BE2C (cell line): ENCODE measurements around the gene NFX1.

ENCODE experiments used
- DNase-seq: peaks from one replicate; pipeline ENCODE4 v3.0.0-alpha.2; 2020
- H3K27me3 ChIP-seq: fragments of 250-450 bp; sonication (Bioruptor Pico); 2 replicates; pipeline ENCODE4 v1.5.1; 2020; ENCODE audit warnings: mild to moderate bottlenecking
- H3K36me3 ChIP-seq: fragments of 250-450 bp; sonication (Bioruptor Pico); 2 replicates; pipeline ENCODE4 v1.5.1; 2020; ENCODE audit warnings: mild to moderate bottlenecking
- H3K4me1 ChIP-seq: fragments of 250-450 bp; sonication (Bioruptor Pico); 2 replicates; pipeline ENCODE4 v1.5.1; 2020
- H3K4me3 ChIP-seq: 2 replicates; pipeline ENCODE4 v1.5.1; 2011; ENCODE audit warnings: low read depth, low read length
- H3K9me3 ChIP-seq: fragments of 250-450 bp; sonication (Bioruptor Pico); 2 replicates; pipeline ENCODE4 v1.5.1; 2020
- TF ChIP-seq, protein P1 (sequence below): IDR thresholded peaks from 2 replicates; pipeline ENCODE4 v1.5.1; 2012; ENCODE audit warnings: mild to moderate bottlenecking, low read depth, low read length

The NFX1 gene

DNA sequence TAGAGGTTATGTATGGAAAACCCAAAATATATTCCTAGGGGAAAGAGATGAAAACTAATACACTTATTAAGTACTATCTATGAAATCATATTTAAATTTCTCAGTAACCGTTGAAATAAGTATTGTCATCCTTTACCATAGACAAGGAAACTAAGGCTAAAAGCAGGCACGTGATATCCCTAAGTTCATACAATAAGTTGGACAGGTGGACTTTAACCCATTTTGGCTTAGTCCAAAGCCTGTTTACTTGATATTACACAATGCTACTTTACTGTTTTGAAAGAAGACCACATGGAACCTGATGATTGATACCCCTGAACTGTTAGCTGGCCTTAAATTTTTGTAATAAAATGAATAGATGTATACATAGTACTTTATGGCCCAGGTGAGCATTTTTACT lies 3.5 kb downstream of the NFX1 start:
- TF ChIP-seq, protein P1, sequence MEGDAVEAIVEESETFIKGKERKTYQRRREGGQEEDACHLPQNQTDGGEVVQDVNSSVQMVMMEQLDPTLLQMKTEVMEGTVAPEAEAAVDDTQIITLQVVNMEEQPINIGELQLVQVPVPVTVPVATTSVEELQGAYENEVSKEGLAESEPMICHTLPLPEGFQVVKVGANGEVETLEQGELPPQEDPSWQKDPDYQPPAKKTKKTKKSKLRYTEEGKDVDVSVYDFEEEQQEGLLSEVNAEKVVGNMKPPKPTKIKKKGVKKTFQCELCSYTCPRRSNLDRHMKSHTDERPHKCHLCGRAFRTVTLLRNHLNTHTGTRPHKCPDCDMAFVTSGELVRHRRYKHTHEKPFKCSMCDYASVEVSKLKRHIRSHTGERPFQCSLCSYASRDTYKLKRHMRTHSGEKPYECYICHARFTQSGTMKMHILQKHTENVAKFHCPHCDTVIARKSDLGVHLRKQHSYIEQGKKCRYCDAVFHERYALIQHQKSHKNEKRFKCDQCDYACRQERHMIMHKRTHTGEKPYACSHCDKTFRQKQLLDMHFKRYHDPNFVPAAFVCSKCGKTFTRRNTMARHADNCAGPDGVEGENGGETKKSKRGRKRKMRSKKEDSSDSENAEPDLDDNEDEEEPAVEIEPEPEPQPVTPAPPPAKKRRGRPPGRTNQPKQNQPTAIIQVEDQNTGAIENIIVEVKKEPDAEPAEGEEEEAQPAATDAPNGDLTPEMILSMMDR = no peak
- H3K4me1 ChIP-seq = no peaks in the 10 kb centered on the region; the same call in 1 of the 2 replicates
- H3K36me3 ChIP-seq = peaks cover 59% of the 10 kb centered on the region
- H3K4me3 ChIP-seq = no peak overlapping the region
- no peaks in the 10 kb centered on the region for H3K27me3 ChIP-seq
- DNase-seq = no peak
- H3K9me3 ChIP-seq = no peaks in the 10 kb centered on the region

DNA sequence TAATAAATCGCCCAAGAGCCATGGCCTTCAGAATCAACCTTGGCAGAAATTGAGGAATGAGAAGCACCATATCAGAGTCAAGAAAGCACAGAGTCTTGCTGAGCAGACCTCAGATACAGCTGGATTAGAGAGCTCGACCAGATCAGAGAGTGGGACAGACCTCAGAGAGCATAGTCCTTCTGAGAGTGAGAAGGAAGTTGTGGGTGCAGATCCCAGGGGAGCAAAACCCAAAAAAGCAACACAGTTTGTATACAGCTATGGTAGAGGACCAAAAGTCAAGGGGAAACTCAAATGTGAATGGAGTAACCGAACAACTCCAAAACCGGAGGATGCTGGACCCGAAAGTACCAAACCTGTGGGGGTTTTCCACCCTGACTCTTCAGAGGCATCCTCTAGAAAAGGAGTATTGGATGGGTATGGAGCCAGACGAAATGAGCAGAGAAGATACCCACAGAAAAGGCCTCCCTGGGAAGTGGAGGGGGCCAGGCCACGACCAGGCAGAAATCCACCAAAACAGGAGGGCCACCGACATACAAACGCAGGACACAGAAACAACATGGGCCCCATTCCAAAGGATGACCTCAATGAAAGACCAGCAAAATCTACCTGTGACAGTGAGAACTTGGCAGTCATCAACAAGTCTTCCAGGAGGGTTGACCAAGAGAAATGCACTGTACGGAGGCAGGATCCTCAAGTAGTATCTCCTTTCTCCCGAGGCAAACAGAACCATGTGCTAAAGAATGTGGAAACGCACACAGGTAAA lies 4.5 kb downstream of the NFX1 start:
- no peak for DNase-seq
- peaks cover 69% of the 10 kb centered on the region for H3K36me3 ChIP-seq

DNA sequence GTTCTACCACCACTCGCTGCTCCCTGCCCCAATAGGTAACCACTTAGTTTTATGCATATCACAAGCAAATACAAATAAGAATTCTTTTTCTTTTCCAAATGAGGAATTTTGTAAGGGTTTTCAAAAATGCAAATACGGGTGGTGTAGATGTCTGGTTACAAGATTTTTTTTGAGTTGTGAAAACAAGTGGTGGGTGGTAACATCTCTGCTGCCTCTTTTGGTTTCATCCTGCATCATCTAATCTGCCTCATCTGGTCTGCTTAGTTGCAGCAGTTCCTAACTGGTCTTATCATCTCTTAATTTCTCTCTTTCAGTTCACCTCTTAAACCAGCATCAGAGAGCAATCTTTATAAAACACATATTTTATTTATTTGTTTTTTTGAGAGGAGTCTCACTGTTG lies 5.3 kb downstream of the NFX1 start:
- no peaks in the 10 kb centered on the region; the same call in 1 of the 2 replicates for H3K4me1 ChIP-seq

More for the DNA sequence above, 4.5 kb downstream of the NFX1 start:
- H3K4me3 ChIP-seq = no peak overlapping the region
- H3K27me3 ChIP-seq = no peaks in the 10 kb centered on the region
- TF ChIP-seq, protein P1 = no peak
- H3K9me3 ChIP-seq = no peaks in the 10 kb centered on the region
- no peaks in the 10 kb centered on the region; the same call in 1 of the 2 replicates for H3K4me1 ChIP-seq

DNA sequence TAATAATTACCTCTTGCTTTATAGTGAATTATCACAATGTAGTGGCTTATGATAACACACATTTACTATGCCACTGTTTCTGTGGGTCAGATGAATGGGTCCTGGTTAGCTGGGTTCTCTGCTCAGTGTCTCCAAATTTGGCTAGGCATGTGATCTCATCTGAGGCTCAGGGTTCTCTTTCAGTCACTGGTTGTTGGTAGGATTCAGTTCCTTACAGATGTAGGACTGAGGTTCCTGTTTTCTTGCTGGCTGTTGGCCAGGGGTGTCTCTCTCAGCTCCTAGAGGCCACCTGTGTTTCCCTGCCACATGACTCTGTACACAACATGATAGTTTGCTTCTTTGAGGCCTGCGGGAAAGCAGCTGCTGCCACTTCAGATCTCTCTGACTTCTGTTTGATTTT lies 7.1 kb downstream of the NFX1 start:
- H3K4me3 ChIP-seq = no peak overlapping the region
- no peaks in the 10 kb centered on the region for H3K4me1 ChIP-seq
- peaks cover 87% of the 10 kb centered on the region for H3K36me3 ChIP-seq

More for the DNA sequence above, 5.3 kb downstream of the NFX1 start:
- no peak overlapping the region for H3K4me3 ChIP-seq
- peaks cover 74% of the 10 kb centered on the region for H3K36me3 ChIP-seq
- DNase-seq = no peak
- no peaks in the 10 kb centered on the region for H3K9me3 ChIP-seq
- TF ChIP-seq, protein P1 = no peak
- no peaks in the 10 kb centered on the region for H3K27me3 ChIP-seq

DNA sequence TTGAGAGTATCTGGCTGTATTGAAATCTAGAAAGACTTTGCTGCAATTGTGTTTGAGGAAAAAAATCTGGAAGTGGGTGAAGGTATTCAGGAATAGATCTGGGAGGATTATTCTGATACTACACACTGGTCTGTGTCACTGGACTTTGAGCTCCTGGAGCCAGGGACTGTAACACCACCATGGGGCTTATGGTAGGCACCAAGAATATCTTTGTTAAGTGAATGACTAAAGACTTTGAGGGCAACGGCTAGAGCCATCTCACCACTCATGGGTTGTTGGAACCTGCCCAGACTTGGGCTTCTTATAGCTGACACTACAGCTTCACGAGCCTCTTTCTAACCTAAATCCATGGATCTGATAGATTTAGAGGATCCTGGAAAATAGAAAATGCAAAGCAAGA lies 10.2 kb downstream of the NFX1 start:
- H3K36me3 ChIP-seq = peaks cover 96% of the 10 kb centered on the region
- H3K4me1 ChIP-seq = no peaks in the 10 kb centered on the region
- no peak for DNase-seq
- no peaks in the 10 kb centered on the region for H3K9me3 ChIP-seq
- H3K27me3 ChIP-seq = no peaks in the 10 kb centered on the region
- TF ChIP-seq, protein P1 = no peak
- H3K4me3 ChIP-seq = no peak overlapping the region

More for the DNA sequence above, 7.1 kb downstream of the NFX1 start:
- no peaks in the 10 kb centered on the region for H3K27me3 ChIP-seq
- TF ChIP-seq, protein P1 = no peak
- no peak for DNase-seq
- H3K9me3 ChIP-seq = no peaks in the 10 kb centered on the region

DNA sequence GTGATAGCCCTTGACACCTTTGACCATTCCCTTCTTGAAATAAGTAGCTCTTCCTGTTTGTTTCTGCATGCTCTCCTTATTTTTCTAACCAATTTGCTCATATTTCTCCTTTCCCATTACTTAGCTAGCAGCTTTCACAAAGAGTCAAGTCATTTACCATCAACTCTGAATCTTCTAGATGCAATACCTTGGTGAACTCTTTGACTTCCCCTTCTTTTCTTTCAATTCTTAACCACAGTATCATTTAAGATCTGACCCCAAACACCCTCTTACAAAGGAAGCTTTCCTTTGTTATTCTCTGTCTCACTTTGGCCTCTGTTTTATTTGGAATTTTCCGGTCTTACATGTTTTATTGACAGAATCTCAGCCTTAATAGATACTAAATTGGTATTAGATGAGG lies 14.0 kb downstream of the NFX1 start:
- Histone ChIP-seq H3K9me3 (no peaks in the 10 kb centered on the region), H3K4me3 (no peak overlapping the region), H3K4me1 (no peaks in the 10 kb centered on the region), H3K27me3 (no peaks in the 10 kb centered on the region), H3K36me3 (peaks cover 94% of the 10 kb centered on the region)
- no peak for DNase-seq
- TF ChIP-seq, protein P1 = no peak
